Endodermal cell (in vitro differentiated cells): ENCODE measurements around the gene DTX3. TPM values are rescaled to one million over a fixed set of nuclear protein-coding genes. Genes with fewer than 3 reads are reported as not detected.
A peak's percentile ranks its signal among the peaks of the same experiment; 100 is the strongest.
"Not testable (repeated sequence)": the region's sequence is repeated elsewhere in the genome, so short reads cannot be mapped to it uniquely, and the experiment has no call there.

ENCODE experiments used
- DNase-seq: peaks from one replicate; pipeline ENCODE4 v3.0.0-alpha.2; 2017
- H3K27ac ChIP-seq: 2 replicates; pipeline ENCODE4 v1.5.1; 2013; ENCODE audit warnings: mild to moderate bottlenecking, low read depth, low read length, moderate library complexity
- H3K27me3 ChIP-seq: 2 replicates; pipeline ENCODE4 v1.6.1; 2013; ENCODE audit warnings: mild to moderate bottlenecking, low read length, moderate library complexity; ENCODE audit not compliant: insufficient read depth, control insufficient read depth, poor library complexity, severe bottlenecking
- H3K36me3 ChIP-seq: 2 replicates; pipeline ENCODE4 v1.7.0; 2013; ENCODE audit warnings: mild to moderate bottlenecking, low read length, moderate library complexity; ENCODE audit not compliant: control insufficient read depth, insufficient read depth
- H3K4me1 ChIP-seq: one replicate; pipeline ENCODE4 v1.7.0; 2013; ENCODE audit warnings: low read length; ENCODE audit not compliant: control insufficient read depth, insufficient read depth
- H3K4me3 ChIP-seq: 2 replicates; pipeline ENCODE4 v1.5.1; 2013; ENCODE audit warnings: mild to moderate bottlenecking, low read length, moderate library complexity
- H3K9ac ChIP-seq: 2 replicates; pipeline ENCODE4 v1.6.1; 2013; ENCODE audit warnings: mild to moderate bottlenecking, low read length, moderate library complexity; ENCODE audit not compliant: poor library complexity, severe bottlenecking; ENCODE audit errors: extremely low read depth
- H3K9me3 ChIP-seq: 2 replicates; pipeline ENCODE4 v1.6.1; 2013; ENCODE audit warnings: mild to moderate bottlenecking, low read length, moderate library complexity; ENCODE audit not compliant: control insufficient read depth
- H3K27ac Mint-ChIP-seq: 2 replicates; pipeline ENCODE4 v1.8.0; 2020; ENCODE audit warnings: mixed read lengths
- H3K27me3 Mint-ChIP-seq: 2 replicates; pipeline ENCODE4 v1.8.0; 2021; ENCODE audit warnings: mild to moderate bottlenecking, mixed read lengths; ENCODE audit not compliant: insufficient read depth
- H3K36me3 Mint-ChIP-seq: 2 replicates; pipeline ENCODE4 v1.8.0; 2020; ENCODE audit warnings: low read depth, mixed read lengths
- H3K4me1 Mint-ChIP-seq: 2 replicates; pipeline ENCODE4 v1.8.0; 2020; ENCODE audit warnings: mixed read lengths
- H3K4me3 Mint-ChIP-seq: 2 replicates; pipeline ENCODE4 v1.8.0; 2020; ENCODE audit warnings: mild to moderate bottlenecking, moderate library complexity, mixed read lengths
- H3K9me3 Mint-ChIP-seq: 2 replicates; pipeline ENCODE4 v1.8.0; 2020; ENCODE audit warnings: mild to moderate bottlenecking, mixed read lengths
- CTCF ChIP-seq: fragments of 200-600 bp; sonication (generic); conservative IDR thresholded peaks from 2 replicates; pipeline ENCODE4 v1.5.0; 2021; ENCODE audit warnings: antibody characterized with exemption, mild to moderate bottlenecking
- WGBS, 2 experiments: methylation state at CpG; one replicate each; pipeline versions ENCODE4 v1.1.5 to v1.1.7; 2013; ENCODE audit warnings: missing lambda C conversion rate in 2 of 2, mixed read lengths in 1 of 2; ENCODE audit not compliant: insufficient coverage in 1 of 2, insufficient read length in 1 of 2; 5-methylcytosine and 5-hydroxymethylcytosine counted together
- total RNA-seq, 2 donors: library from RNA; stranded (reverse); fragmentation: NEBNext Ultra II Directional in 1 of 2; extraction: Animal tissue kit (Norgen Biotek cat#: 25700) in 1 of 2; gene quantifications; 2 replicates in 1 of 2; 3 replicates in 1 of 2; pipeline ENCODE4 v1.2.1, GENCODE V29; 2021

The DTX3 gene
- total RNA-seq, 2 donors from 2014 or later: 59.6 to 62.6 TPM

GRCh38 chr12:57617942-57618341 is 13.3 kb downstream of the DTX3 start:
- no peak overlapping the region for H3K9ac ChIP-seq
- DNase-seq: no peak
- WGBS, 2 experiments: 66 to 81% methylated on average over 5 to 9 of the region's 11 CpGs
- H3K4me1 Mint-ChIP-seq: peaks cover 25% of the 10 kb centered on the region
- peaks cover 18% of the 10 kb centered on the region for H3K36me3 Mint-ChIP-seq
- no peak overlapping the region for H3K4me3 Mint-ChIP-seq
- peaks cover 75% of the 10 kb centered on the region for H3K27me3 ChIP-seq
- peaks cover 7% of the 10 kb centered on the region for H3K36me3 ChIP-seq
- no peak overlapping the region for H3K27ac ChIP-seq
- H3K4me3 ChIP-seq: no peak overlapping the region
- H3K27me3 Mint-ChIP-seq: peaks cover 97% of the 10 kb centered on the region
- H3K4me1 ChIP-seq: no peaks in the 10 kb centered on the region
- no peak for TF ChIP-seq CTCF
- no peak overlapping the region for H3K27ac Mint-ChIP-seq
- no peaks in the 10 kb centered on the region for H3K9me3 ChIP-seq
- H3K9me3 Mint-ChIP-seq: no peaks in the 10 kb centered on the region

- Mint-ChIP-seq H3K4me1 (peaks cover 25% of the 10 kb centered on the region), H3K27me3 (peaks cover 97% of the 10 kb centered on the region), H3K36me3 (peaks cover 18% of the 10 kb centered on the region)
- not testable (repeated sequence) for H3K36me3 ChIP-seq, H3K27ac Mint-ChIP-seq, H3K9me3 ChIP-seq, H3K27ac ChIP-seq, H3K4me3 Mint-ChIP-seq, H3K9ac ChIP-seq, H3K4me3 ChIP-seq, H3K9me3 Mint-ChIP-seq, DNase-seq, H3K4me1 ChIP-seq
- H3K27me3 ChIP-seq: peaks cover 80% of the 10 kb centered on the region
- 88 to 100% methylated on average over 4 to 6 of the region's 6 CpGs for WGBS, 2 experiments
Observed at GRCh38 chr12:57618431-57618830, 13.8 kb downstream of the DTX3 start.

GRCh38 chr12:57618966-57619433 is 14.4 kb downstream of the DTX3 start:
- Mint-ChIP-seq H3K36me3 (peaks cover 17% of the 10 kb centered on the region), H3K27me3 (peaks cover 98% of the 10 kb centered on the region), H3K27ac (no peak overlapping the region), H3K9me3 (no peaks in the 10 kb centered on the region), H3K4me1 (peaks cover 25% of the 10 kb centered on the region), H3K4me3 (peak overlapping the region; percentile 48)
- Histone ChIP-seq H3K9me3 (no peaks in the 10 kb centered on the region), H3K9ac (no peak overlapping the region), H3K27ac (no peak overlapping the region), H3K4me1 (no peaks in the 10 kb centered on the region), H3K4me3 (no peak overlapping the region), H3K27me3 (peaks cover 85% of the 10 kb centered on the region), H3K36me3 (peaks cover 7% of the 10 kb centered on the region)
- WGBS, 2 experiments: 55 to 64% methylated on average over 4 to 16 of the region's 16 CpGs
- no peak for TF ChIP-seq CTCF
- no peak for DNase-seq
